Measurements from ENCODE around the gene FSD2.
"Not testable (repeated sequence)": the region's sequence is repeated elsewhere in the genome, so short reads cannot be mapped to it uniquely, and the experiment has no call there.

FSD2 gene

DNA sequence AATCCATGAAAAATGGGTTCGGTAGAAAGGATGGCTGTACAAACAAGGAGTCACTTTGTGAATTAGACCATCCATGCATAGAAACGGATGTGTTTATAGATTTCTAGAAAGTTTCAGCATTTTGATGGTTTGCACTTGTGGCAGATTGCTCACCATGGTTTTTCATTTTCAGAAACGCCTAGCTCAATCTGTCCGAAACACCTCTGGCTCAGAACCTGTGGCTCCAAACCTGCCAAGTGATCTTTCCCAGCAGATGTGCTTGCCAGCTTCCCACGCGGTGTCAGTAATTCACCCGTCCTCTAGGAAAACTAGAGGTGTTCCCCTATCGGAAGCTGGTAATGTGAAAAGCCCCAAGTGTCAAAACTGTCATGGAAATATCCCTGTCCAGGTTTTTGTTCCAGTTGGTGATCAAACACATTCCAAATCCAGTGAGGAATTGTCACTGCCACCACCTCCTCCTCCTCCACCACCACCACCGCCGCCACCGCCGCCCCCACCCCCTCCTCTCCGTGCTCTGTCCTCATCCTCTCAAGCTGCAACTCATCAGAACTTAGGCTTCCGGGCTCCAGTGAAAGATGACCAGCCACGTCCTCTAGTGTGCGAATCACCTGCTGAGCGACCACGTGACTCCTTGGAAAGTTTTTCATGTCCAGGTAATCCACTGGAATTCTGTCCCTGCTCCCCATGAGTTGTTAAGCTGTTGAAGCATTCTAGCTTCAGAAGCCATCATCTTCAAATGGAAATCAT is 24.7 kb upstream of the FSD2 start:
- no peak for DNase-seq

DNA sequence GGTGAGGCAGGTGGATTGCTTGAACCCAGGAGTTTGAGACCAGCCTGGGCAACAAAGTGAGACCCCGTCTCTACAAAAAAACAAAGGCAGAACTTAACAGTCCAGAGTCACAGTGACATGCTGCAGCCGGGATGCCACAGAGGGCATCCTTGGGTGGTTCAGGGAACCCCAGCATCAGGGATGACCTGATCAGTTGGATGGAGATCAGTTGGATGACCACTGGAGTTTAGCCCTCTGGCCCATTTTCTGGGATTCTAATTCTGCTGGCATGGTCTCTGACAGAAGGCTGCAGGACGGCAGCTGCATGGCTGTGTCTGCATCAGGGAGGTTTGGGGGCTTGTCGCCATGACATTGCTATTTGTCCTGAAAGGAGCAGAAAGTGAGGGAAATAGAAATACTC is 23.4 kb upstream of the FSD2 start:
- no peak for DNase-seq

DNA sequence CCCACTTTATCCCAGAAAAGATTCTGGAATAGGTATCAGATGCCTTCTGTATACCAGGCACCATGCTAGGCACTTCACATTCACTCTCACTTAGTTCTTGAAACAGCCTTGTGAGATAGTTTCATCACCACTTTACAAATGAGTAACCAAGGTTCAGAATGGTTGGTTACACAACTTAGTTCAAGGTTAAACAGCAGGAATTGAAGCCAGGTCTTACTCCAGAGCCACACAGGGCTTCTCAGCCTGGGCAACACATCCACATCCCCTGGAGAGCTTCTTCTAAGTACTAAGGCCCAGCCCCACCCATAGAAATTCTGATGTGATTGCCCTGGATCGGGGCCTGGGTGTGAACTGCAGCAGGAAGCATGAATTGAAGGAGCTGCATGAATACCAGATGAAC is 22.2 kb upstream of the FSD2 start:
- no peak for DNase-seq

DNA sequence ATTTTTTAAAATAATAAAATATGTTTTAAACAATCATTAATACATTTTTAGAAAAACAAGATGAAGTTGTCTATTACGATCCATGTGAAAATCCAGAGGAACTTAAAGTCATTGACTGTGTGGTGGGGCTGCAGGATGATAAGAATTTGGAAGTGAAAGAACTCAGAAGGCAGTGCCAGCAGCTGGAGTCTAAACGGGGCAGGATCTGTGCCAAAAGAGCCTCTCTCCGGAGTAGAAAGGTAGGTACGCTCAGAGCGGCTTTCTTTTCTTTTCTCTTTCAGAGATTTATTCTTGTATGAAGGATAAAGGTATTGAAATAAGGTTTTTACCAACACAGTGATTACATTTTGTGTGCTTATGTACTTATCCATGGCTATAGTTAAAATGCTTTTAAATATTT is 17.2 kb upstream of the FSD2 start:
- no peak for DNase-seq

DNA sequence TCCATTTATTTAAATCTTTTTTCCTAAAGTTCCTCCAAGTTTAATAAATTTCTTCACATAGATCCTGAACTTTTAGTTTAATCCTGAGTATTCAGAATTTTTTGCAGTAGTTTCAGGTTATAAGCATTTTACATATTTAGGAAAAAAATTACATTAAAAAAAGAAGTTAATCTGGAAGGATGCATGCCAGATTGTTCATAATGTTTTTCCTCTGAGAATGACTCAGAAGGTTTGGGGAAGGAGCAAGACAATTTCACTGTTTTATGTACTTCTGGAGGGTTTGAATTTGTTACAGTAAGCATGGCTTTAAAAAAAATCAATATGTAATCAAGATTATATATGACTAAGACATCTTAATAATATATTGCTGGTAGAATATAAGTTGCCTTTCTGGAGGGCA is 16.0 kb upstream of the FSD2 start:
- DNase-seq: not testable (repeated sequence)

DNA sequence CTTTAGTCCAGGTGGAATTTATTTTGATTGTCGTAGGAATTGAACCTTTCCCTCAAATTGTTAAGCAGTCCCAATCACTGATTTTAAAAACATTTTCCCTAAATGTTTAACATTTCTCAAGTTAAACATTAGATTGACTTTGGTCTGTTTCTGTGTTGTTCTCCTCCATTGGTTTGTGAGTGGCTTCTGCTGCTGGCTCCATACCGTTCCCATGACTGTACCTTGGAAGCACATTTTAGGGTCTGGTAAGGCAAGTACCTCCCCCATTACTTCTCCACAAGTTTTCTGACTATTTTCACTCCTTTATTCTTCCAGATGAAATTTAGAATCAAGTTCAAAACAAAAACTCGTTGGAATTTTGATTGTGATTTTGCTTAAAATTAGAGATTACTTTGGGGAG is 15.5 kb upstream of the FSD2 start:
- peak; percentile 50 for DNase-seq

DNA sequence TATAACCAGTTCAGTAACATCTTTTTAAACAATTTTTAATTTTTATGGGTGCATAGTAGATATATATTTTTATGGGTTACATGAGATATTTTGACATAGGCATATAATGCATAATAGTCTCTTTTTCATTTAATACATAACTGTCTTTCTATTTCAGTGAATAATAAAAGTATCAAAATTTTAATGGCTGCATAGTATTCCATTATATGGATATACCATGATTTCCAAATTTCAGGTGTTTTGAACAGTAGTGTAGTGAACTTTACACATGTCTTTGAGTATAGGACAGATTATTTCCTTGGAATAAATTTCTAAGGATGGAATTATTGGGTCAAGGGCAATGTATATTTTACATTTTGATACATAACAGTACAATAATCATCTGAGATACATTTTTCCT is 14.3 kb upstream of the FSD2 start:
- DNase-seq: no peak

DNA sequence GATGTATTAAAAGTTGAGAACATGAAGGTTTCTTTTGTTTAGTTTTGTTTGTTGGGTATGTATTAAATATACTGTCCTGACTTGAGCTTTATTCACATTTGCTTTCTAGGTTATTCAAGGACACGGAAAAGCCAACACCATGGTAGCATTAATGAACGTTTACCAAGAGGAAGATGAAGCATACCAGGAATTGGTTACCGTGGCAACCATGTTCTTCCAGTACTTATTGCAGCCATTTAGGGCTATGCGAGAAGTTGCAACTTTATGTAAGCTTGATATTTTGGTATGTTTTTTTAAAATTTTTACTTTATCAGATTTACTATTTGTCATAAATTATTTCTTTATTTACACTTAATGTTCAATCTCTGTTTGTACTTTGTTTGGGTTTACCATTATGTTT is 7.1 kb upstream of the FSD2 start:
- DNase-seq: no peak

DNA sequence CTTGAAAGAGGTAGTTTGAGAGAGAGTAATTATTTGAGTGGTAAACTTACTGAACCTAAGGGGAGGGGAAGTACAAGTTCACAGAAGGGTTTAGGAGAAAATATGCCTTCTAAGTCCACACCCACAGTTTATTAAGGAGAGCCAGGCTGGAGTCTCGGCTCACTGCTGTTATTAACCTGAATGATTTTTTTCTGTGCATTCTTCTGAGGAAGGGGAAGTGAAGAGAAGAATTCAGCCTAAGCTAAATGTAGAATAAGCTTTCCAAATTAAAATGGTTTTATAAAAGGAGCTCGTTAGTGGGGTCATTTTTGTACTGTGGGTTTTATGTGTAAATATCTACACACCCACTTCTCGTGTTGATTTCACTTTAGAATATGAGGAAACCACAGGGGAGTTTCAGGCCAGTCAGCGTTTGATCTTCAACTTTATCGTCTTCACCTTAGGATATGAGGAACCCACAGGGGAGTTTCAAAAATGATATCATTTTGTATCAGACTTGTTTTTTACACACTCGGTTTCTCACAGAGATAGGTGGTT is 5.1 kb upstream of the FSD2 start:
- DNase-seq: no peak

DNA sequence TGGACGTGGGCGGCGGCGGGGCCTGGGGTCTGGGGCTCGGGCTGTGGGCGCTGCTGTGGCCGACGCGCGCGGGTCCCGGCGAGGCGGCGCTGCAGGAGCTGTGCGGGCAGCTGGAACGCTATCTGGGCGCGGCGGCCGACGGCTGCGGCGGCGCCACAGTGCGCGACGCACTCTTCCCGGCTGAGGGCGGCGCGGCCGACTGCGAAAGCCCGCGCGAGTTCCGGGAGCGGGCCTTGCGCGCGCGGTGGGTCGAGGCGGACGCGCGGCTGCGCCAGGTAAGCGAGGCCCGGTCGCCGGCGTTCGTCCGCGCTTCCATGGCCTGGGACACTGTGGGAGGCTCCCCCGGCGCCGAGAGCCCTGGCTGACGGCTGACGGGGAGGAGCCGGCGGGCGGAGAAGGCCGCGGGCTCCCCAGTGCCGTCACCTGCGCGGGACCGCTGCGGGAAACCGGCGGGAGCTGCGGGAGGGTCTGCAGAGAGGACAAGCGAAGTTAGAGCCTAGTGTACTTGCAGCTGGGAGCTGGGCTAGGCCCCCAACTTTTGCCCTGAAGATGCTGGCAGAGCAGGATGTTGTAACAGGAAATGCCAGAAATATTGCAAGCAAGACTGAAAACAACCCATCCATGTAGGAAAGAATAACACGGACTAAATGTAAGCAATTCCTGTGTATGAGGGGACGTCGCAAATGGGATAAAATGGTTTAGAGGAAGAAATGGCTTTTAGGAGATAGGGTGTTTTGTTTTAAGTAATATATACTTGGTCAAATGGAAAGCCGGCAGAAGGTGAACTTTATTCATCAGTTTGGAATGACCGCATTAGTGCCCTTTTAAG is 4.4 kb upstream of the FSD2 start:
- DNase-seq: peak; percentile 72

DNA sequence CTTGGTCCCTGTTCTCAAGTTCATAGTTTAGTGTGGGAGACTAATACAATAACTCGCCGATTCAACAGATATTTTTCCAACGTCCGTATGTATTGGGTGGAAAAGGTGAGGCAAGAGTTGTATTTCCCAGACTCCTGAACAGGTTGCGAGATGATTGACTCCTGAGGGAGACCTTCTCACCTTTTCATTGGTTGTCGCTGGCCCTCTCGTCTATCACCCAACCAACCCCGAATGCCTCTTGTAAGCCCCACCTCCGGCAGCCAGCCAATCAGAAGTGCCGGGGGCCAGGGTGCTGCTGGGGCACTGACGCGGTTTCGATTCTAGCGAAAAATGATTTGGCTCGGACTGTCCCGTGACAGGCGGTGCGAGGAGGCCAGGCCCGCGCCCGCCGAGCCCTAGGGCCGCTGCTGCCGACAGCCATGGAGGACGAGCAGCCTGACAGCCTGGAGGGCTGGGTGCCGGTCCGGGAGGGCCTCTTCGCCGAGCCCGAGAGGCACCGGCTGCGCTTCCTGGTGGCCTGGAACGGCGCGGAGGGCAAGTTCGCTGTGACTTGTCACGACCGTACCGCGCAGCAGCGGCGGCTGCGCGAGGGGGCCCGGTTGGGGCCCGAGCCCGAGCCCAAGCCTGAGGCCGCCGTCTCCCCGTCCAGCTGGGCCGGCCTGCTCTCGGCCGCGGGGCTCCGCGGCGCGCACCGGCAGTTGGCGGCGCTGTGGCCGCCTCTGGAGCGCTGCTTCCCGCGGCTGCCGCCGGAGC is 3.6 kb upstream of the FSD2 start, which contains the start of gene WHAMM:
Gene WHAMM, plus strand, starts transcription at position 321 of the 753 bp plus-strand sequence. Its CDS starts 99 bp downstream, at position 420.
- DNase-seq: peak; percentile 99

DNA sequence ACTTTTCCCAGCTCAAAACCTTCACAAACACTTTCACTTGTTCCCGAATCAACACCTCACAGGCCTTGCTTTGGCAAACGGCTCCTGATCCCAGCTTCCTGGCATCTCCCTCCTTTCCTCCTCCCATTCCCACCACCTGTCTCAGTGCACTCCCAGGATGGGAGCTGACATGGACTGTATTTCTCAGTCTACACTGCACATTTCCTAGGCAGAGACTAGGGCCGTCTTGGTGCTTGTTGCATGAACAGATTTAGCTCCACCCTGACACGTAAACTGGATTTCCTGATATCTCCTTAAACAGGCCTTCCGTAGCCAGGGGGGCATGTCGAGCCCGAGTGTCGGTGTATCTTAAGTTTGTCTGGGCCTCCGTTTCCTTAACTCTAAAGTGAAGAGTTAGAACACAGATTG is 2.8 kb upstream of the FSD2 start:
- no peak for DNase-seq

DNA sequence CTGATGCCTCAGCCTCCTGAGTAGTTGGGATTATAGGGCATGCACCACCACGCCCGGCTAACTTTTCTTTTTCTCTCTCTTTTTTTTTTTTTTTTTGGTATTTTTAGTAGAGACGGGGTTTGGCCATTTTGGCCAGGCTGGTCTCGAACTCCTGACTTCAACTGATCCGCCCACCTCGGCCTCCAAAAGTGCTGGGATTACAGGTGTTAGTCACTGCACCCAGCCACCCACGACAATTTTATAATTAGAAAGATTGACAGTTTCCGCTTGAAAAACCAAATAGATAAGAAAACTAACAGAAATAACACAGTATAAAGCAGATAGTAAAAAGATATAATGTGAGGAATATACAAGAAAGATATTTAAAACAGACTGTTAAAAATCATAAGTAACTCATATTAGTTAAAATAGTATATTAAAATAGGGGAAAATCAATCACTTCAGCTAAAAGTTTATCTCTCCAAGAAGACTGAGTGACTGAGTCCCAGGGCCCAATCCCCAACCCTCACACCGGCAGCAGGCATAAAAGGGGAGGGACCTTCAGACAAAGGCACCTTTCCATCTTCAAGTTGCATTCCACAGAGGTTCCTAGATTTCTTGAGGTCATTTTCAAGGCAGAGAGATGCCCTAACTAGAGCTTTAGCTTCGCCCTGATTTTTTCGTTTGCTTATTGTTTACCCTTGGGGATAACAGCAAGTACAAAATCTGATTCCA is 2.2 kb upstream of the FSD2 start:
- DNase-seq: no peak

DNA sequence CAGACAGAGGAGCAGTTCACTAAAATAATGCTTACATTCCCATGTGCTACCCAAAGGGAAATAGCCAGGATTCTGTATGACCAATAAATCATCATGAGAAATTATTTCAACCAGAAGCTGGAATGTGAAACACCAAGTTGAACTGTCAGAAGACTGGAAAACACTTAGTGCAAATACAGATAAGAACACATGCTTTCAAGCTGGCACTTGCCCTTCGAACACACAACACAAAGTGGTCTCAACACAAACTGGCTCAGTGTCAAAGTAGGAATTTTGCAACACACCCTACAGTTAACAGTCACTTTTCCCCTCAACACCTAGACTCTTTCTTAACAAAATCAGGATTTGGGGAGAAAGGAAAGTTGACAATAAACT is 1.3 kb downstream of the FSD2 start:
- DNase-seq: no peak

DNA sequence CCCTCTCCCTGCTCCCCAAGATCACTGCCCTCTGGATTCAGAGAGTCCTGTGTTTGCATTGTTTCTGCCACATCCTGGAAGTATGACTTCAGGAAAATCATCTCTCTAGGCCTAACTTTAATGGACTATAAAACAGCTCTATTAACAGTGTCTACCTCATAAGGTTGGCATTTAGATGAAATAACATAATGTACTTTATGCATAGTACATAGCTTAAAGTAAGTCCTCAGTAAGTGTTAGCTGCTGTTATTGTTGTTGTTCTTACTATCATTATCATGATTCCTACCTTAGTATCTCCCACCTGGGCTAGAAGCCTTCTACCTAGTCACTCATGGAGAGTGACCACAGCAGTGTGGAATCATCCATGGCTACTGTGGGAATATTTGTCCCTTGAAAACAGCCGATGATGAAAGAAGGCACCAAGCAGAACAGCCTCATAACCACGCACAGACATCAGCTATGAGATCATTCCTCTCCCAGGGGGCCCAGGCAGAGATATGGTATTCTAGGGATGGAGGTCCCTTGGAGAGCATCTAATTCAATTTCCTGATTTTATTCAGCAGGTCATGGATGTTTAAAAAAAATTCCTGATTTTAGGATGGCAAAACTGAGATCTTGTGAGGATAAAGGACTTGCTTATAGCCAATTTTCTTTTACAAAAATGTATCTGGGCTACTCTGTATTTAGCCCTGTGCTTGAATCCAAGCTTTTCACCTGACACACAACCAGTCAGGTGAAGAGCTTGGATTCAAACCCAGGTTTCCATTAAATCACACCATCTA is 1.9 kb downstream of the FSD2 start:
- DNase-seq: no peak

DNA sequence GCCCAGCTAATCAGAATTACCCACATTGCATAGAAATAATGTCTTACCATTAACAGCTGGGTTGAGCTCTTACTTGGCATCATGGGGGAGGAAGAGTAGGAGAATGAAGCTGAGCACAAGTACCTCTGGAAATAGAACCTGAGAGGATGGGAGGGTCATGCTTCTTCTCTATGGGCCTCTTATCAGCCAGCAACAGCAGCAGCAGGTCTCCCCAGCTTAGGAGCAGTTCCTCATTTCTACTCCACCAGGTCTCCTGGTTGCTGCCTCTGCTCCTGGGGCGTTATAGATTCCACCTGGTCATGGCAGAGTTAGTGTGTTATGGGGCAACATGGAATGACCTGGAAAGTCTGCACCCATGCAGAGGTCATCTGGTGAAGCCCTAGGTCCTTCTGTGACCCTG is 3.4 kb downstream of the FSD2 start:
- DNase-seq: no peak

DNA sequence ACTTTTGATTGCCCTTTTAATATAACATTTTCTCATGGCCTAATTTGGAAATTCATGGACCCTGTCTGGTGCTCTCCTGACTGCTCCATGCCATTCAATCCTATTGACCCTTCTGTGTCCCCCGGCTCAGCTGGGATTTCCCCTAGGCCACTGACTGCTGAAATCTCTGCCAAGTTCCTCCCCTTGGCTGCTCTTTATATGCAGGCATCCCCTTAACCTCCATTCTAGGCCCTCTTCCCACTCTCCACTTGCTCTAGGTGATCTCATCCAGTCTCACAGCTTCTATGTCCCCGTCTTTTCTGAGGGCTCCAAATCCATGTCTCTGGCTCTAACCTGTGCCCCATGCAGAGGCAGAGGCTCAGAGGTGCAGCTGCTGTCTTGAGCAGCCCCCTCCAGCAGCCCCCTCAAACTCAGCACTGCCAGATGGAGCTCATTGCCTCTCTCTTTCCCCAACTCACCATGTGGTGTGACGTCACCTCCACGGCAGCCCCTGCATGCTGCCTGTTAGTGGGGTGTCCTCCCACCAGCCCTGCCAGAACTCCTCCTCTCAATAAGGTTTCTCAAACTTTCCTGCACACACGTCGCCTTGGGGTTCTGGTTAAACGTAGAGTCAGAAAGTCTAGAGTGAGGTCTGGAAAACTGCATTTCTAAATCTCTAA is 6.6 kb downstream of the FSD2 start:
- DNase-seq: no peak

DNA sequence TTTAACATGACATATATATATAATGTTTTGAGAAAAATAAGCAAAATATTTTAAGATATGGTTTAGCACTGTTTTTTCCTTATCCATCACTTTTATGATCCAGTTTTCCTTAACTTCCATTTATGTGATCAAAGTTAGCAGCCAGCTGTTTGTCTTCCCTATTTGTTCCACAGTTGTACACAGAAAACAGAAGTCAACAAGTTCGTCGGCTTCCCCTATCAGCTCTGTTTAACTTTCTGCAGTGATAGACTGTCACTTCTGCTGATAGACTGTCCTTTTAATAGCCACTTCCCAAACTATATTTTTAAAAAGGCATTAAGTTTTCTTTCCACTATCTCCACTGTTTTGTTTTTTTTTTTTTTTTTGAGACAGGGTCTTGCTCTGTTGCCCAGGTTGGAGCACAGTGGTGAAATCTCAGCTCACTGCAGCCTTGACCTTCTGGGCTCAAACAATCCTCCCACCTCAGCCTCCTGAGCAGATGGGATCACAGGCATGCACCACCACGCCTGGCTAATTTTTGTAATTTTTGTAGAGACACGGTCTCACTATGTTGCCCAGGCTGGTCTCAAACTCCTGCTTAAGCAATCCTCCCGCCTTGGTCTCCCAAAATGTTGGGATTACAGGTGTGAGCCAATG is 7.2 kb downstream of the FSD2 start:
- no peak for DNase-seq

DNA sequence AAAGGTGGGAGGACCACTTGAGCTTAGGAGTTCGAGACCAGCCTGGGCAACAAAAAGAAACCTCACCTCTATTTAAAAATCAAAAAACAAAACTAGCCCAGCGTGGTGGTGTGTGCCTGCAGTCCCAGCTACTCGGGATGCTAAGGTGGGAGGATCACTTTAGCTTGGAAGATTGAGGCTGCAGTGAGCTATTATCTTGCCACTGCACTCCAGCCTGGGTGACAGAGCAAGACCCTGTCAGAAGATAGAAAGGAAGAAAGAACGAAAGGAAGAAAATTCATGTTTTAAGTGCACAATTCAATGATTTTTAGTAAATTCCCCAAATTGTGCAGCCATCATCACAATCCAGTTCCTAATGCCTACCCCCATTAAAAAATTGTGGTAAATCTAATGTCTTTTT is 7.8 kb downstream of the FSD2 start:
- DNase-seq: no peak

DNA sequence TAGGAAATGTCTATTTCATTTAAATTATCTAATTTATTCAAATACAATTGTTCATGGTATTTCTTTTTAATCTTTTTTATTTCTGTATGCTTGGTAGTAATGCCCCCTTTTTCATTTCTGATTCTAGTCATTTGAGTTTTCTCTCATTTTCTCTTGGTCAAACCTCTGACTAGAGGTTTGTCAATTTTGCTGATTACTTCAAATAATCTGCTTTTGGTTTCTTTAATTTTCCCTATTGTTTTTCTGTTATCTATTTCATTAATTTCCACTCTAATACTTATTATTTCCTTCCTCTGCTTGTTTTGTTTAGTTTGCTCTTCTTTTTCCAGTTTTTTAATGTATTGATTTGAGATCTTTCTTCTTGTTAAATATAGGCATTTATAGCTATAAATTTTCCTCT is 12.1 kb downstream of the FSD2 start:
- DNase-seq: no peak

DNA sequence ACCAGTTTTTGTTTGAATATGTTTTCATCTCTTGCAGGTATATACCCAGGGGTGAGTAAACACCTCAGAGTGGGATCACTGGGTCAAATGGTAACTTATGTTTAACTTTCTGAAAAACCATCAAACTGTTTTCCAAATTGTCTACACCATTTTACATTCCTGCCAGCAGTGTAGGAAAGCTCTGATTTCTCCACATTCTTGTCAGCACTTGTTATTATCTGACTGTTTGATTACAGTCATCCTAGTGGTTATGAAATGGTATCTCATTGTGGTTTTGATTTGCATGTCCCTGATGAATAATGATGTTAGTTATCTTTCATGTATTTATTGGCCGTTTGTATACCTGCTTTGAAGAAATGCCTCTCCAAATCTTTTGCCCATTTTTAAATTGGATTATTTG is 13.8 kb downstream of the FSD2 start:
- no peak for DNase-seq
